HG02870 (cell line): ENCODE measurements around the gene GRM5.

Source experiments
- ATAC-seq: cut with Tn5 transposase; IDR thresholded peaks from one replicate; pipeline ENCODE4 v1.9.1; 2021; ENCODE audit warnings: mild to moderate bottlenecking, moderate library complexity; ENCODE audit not compliant: unreplicated experiment

Gene GRM5

DNA sequence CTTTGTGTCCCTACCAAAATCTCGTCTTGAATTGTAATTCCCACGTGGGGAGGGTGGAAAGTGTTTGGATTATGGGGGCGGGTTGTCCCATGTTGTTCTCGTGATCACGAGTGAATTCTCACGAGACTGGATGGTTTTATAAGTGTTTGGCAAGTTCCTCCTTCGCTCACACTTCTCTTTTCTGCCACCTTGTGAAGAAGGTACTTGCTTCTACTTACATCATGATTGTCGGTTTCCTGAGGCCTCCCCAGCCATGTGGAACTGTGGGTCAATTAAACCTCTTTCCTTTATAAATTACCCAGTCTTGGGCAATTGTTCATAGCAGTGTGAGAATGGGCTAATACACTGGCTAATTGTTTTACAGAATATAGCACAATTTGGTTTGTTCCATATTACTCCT is 326.3 kb downstream of the GRM5 start:
- no peak for ATAC-seq

DNA sequence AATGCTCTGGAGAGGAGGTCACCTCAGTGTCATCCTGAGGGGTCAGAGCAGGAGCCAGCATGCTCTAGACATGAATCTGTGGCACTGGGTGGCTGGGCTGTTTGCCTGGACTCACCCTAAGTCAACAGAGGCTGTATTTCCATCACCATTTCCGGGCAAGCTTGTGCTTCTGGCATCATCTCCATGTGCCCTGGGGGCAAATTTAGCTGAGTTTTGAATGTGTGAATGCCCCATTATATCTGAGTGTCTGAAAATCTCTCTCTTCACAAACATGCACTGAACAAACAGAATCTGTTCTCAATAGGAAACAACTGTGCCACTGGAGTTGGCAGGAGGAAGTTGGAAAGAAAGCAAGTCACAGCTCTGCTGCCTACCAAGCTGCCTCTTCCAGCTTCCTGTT is 356.2 kb downstream of the GRM5 start:
- no peak for ATAC-seq

DNA sequence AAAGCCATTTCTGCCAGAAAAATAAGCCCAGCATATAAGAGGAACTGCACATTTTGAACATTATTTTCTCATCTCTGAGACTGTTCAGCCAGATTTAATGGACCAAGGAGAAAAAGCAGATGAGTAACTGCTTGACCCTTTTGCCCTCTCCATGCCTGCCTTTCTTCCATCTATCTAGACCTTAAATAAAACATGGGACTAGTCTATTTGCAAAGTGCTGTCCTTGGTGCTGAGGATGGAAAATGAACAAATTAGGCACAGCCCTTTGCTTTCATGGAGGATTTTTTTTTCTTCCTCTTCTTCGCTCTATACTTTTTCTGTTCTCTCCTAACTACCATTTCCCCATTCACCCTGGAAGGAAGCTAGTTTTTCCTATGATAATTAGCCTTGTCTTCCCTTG is 361.3 kb downstream of the GRM5 start:
- no peak for ATAC-seq

DNA sequence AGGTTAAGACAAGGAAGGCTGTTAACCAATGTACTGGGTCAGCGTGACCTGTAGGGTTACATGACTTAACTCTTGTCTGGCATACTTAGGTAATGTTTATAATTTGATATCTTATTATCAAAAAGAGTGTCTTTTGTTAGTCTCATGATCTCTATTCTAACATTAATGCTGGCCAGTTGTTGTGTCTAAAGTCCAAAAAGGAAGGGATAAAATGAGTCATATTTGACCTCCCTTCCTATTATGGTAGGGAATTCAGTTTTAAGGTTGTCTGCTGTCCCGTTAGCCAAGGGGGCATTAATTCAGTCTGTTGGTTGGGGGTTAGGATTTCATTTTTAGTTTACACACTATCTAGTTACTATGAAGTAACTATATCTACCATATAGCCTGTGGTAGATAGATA is 364.0 kb downstream of the GRM5 start:
- no peak for ATAC-seq

DNA sequence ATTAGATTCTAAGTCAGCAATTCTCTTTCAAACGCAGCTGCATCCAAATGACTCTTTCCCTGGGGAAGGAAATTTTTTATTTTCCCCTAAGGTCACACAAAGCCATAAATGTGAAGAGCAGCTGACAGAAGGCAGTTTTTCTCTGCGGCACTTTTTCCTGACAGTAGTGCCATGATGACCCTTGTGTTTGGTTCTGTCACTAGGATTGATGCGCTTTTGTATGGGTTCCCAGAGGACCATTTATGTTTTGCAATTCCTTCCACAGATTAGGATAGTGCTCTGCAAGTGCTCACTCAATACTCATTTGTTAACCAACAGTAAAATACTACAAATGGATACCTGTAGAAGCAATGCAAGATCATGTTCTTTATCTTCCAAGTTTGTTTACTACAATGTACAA is 368.6 kb downstream of the GRM5 start:
- no peak for ATAC-seq

DNA sequence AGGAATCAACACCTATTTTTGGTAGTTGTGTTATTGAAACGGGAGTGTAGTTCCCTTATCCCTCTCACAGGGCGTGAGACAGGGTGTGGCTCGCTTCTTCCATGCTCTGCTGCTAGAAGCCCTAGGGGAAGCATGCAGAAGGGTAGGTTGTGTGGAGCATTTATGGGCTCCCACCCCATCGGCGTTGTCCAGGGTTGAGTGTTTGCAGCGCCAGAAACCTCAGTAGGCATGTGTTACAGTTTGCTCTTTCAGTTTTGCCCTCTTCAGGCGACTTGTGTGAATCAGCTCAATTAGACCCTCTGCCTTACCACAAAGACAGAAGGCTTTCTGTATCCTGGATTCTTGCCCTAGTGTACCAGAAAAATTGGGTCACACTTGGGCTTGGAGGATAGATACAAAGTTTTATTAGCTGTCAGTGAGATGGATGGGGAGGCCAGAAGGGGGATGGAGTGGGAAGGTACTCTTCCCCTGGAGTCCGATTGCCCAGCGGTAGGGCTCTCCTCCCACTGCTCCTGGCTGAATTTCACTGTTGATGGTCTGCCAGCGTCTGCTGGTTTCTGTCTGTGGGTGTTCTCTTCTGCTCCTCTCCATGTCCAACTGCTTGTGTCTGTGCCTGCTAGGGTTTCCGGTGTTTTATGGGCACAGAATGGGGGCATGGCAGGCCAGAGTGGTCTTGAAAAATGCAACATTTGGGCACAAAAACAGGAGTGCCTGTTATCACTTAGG is 369.9 kb downstream of the GRM5 start:
- ATAC-seq, result no peak

DNA sequence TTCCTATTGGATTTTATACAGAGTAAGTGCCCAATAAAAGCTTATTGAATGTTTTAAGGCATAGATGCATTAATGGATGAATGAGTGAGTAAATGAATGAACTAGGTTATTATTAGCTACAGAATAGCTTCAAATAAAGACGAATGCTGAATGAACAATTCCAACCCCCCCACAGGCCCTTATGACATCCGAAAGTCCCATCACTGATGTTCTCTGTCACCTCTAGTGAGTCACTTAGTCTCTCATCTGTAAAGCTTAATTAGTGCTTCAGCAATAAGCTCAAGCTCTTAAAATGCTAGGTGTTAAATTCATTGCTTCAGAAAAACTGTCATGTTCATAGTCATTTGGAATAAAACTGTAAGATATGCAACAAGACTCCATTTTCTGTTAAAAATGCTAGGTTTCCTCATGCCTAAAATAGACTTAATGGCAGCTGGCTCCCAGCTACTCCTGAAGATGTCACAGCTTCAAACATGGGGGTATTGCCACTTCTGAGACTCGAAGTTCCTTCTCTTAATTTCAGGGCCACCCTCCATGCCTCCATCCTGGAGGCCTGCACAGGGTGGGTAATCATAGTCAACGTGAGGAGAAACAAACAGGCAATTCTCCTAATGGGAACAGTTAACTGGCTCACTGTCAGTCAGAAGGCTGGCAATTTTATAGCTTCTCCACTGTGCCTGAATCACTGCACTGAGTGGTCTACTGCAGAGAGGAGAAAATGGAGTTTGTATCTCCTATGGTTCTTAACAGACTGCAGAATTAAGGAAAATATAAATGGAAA is 373.3 kb downstream of the GRM5 start:
- no peak for ATAC-seq

GRCh38 chr11:88689548-88690240 is 376.1 kb downstream of the GRM5 start:
- no peak for ATAC-seq

- ATAC-seq, result no peak
These were observed 382.8 kb downstream of the GRM5 start for GRCh38 chr11:88683024-88683423.

DNA sequence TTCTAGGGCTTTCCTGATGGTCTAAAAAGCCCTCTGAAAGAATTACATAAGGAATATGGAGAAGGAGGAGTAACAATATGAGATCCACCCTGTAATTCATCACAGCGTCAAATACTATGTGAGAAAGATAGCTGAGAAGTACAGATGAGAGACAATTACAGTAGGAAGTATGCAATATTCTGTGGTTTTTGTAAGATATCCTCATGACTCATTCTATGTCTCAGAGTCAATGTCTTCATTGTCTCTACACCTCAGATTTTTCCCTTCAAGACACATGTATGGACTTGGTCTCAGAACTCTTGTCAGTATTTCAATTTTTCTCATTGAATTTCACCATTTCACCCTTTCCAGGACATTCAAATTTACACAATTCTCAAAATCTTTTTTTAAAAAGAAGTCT is 385.0 kb downstream of the GRM5 start:
- ATAC-seq, result no peak

GRCh38 chr11:88666364-88666763 is 399.4 kb downstream of the GRM5 start:
- no peak for ATAC-seq

GRCh38 chr11:88657076-88657738 is 408.6 kb downstream of the GRM5 start:
- no peak for ATAC-seq

- ATAC-seq, result no peak
These were observed 409.5 kb downstream of the GRM5 start for GRCh38 chr11:88656283-88656682.

DNA sequence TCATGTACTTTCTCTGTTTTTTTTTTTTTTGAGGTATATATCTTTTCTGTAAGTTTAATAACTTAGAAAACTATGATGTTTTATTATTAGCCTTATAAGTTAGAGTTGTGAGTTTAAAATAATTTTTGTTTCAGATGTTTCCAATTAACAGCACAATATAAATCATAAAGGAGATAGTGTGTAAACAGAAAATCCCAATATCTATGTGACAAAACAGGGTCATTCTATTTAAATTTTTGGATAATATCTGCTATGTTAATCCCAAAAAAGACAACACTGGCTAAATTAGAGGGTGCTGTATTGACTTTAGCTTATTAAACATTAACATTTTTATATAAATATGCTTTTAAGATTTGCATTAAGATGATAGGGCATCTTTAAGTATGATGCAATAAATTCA is 410.1 kb downstream of the GRM5 start:
- no peak for ATAC-seq

DNA sequence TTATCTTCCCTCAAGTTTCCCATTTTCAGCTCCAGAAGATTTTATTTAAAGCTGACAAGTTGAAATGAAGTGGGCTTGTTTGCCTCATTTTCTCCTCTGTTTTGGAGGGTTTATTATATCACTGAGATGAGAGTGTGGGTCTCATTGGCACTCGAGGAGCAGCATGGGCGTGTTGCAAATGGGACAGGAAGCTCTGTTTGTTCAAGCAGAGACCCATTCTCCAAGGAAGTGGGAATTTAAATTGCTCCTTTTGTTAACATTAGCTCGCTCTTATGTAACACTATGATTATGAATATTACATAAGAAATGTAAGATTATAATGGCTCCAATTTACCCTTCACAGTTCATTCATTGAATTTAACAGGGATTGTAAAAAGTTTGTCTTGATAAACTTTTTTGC is 410.6 kb downstream of the GRM5 start:
- ATAC-seq, result no peak

DNA sequence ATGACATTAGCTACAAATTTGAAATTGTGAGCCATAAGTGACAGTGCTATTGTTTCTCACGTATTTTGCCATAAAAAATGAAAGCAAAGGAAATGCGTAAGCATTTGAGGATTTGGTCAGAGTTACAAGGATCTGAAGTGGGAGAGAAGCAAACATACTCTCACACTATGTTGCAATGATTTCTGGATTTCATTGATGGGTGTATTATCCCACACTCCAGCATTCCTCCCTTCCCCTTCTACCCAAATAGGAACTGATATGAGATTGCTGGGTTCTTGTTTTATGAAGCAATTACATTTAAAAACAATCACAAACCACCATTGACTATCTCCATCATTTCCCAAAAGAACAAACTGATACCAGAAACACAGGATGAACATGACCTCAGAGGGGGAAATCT is 414.2 kb downstream of the GRM5 start:
- no peak for ATAC-seq

DNA sequence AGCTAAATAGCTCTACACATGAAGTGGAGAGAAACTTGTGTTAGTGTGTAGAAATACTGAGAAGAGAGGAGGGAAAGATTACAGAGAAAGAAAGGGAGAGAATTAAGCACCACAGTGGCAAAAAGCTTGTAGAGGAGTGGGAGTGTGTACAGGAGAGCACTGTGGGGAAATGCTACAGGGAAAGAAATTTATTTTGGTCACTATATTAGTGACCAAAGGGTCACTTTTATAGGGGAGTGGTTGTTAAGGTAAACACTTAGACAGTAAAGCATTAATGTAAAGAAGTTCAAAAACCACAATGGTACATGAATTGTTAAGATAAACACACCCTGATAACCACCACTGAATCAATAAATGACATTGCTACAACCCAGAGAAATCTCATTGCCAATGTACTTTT is 421.1 kb downstream of the GRM5 start:
- no peak for ATAC-seq

DNA sequence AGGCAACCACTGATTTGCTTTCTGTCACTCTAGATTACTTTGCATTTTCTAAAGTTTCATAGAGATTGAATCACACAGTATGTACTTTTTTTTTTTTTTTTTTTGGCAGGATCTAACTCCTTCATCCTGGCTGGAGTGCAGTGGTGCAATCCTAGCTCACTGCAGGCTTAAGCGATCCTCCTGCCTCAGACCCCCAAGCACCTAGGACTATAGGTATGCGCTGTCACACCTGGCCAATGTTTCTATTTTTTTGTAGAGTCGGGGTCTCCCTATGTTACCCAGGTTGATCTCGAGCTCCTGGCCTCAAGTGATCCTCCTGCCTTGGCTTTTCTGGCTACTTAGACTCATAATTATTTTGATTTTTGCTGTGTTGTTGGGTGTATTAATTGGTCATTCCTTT is 433.6 kb downstream of the GRM5 start:
- ATAC-seq, result no peak

DNA sequence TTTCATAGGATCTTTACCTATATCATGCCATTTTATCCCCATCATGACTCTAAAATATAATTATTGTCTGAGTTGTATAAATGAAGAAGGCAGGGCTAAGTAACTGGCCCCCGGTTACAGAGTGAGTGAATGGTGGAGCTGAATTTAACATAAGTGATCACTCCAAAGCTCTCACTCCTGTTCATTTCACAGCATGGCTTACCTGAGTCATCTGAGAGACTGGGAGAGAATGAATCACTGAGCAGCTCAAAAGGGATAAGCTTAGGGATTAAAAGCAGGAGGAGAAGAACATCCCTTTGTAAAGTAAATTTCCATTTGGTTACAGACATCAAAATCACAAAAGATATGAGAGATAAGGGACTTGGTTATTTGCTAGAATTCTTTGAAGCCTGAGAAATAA is 434.3 kb downstream of the GRM5 start:
- no peak for ATAC-seq

- ATAC-seq, result no peak
These were observed 436.3 kb downstream of the GRM5 start for GRCh38 chr11:88629496-88629895.

DNA sequence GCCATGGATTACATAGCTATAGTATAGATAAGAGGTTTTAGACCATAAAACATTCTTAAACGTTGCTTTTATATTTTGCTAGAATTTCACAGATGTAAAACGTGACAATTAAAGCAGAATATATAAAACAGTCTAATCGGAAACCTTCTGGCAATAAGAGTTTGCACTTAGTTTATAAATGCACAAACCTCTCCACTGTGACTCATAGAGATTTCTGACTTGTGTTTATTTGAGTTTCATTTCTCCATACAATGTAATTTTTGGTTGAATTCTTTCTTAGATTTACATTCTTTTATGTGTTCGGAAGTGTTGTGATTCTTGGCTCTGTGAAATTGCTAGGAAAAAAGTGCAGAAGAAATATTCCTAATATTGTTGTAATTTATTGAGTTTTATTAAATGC is 439.6 kb downstream of the GRM5 start:
- no peak for ATAC-seq
